ENCODE results near the gene DMXL1.

DMXL1 gene

GRCh38 chr5:119291056-119291455, 220.2 kb downstream of the DMXL1 start:
- DNase-seq = no peak

- DNase-seq = no peak
These were observed 221.0 kb downstream of the DMXL1 start for GRCh38 chr5:119291877-119292276.

GRCh38 chr5:119292701-119293515, 222.0 kb downstream of the DMXL1 start:
- no peak for DNase-seq

GRCh38 chr5:119293516-119293829, 222.6 kb downstream of the DMXL1 start:
- no peak for DNase-seq

Measured in activated effector memory CD4-positive, alpha-beta T cell treated with Interleukin-2 at 50 U/mL for 16 hours (primary cell).